Common myeloid progenitor, CD34-positive (primary cell): ENCODE data around the gene PRKCE.
A peak's percentile ranks its signal among the peaks of the same experiment; 100 is the strongest.

Source experiments
- CTCF ChIA-PET: fragments of 350-600 bp; sonication (Branson Sonifier 250); formaldehyde crosslinking; loops from one replicate; lab custom pipeline; 2021; ENCODE audit warnings: antibody characterized with exemption; lab: Charles Lee
- POLR2A ChIA-PET: fragments of 350-600 bp; sonication (Branson Sonifier 250); formaldehyde crosslinking; loops from one replicate; lab custom pipeline; 2021; ENCODE audit warnings: antibody characterized with exemption; lab: Charles Lee
- DNase-seq, 3 donors: peaks; one replicate each; pipeline versions ENCODE4 v3.0.0 to v3.0.0-alpha.2; 2013
- H3K27ac ChIP-seq, 2 experiments: 1 replicate in 1 of 2; 2 replicates in 1 of 2; pipeline ENCODE4 v1.7.0; 2013; ENCODE audit warnings: inconsistent platforms in 2 of 2, low read length in 2 of 2, mild to moderate bottlenecking in 2 of 2, low read depth in 1 of 2, moderate library complexity in 1 of 2; ENCODE audit not compliant: severe bottlenecking in 2 of 2, insufficient read depth in 1 of 2, poor library complexity in 1 of 2
- H3K27me3 ChIP-seq, 5 experiments: replicated peaks in 2 of 5; 1 replicate in 3 of 5; 2 replicates in 2 of 5; pipeline versions ENCODE4 v1.6.1 to v1.7.0; 2013; ENCODE audit warnings: low read length in 4 of 5, mild to moderate bottlenecking in 2 of 5, moderate library complexity in 2 of 5, inconsistent platforms in 1 of 5; ENCODE audit not compliant: insufficient read depth in 5 of 5, control insufficient read depth in 4 of 5
- H3K36me3 ChIP-seq, 4 experiments: 1 replicate in 2 of 4; 2 replicates in 2 of 4; pipeline versions ENCODE4 v1.6.1 to v1.7.0; 2013; ENCODE audit warnings: low read length in 3 of 4, control low read depth in 1 of 4, mild to moderate bottlenecking in 1 of 4; ENCODE audit not compliant: control insufficient read depth in 4 of 4, insufficient read depth in 4 of 4
- H3K4me1 ChIP-seq, 4 experiments: 1 replicate in 3 of 4; 2 replicates in 1 of 4; pipeline versions ENCODE4 v1.6.1 to v1.7.1; 2013; ENCODE audit warnings: low read length in 3 of 4, mild to moderate bottlenecking in 3 of 4, control low read depth in 1 of 4, inconsistent platforms in 1 of 4, moderate library complexity in 1 of 4; ENCODE audit not compliant: control insufficient read depth in 4 of 4, insufficient read depth in 4 of 4; ENCODE audit errors: control extremely low read depth in 1 of 4
- H3K4me3 ChIP-seq, 7 experiments: 1 replicate in 4 of 7; 2 replicates in 3 of 7; pipeline versions ENCODE4 v1.5.1 to v1.7.0; 2013; ENCODE audit warnings: mild to moderate bottlenecking in 7 of 7, low read length in 6 of 7, moderate library complexity in 6 of 7, inconsistent platforms in 2 of 7, low read depth in 2 of 7, control low read depth in 1 of 7; ENCODE audit not compliant: insufficient read depth in 4 of 7, control insufficient read depth in 1 of 7; ENCODE audit errors: extremely low read depth in 1 of 7
- H3K9me3 ChIP-seq, 5 experiments: 1 replicate in 4 of 5; 2 replicates in 1 of 5; pipeline versions ENCODE4 v1.6.1 to v1.7.1; 2013; ENCODE audit warnings: low read length in 4 of 5, mild to moderate bottlenecking in 2 of 5, inconsistent platforms in 1 of 5, low read depth in 1 of 5, moderate library complexity in 1 of 5; ENCODE audit not compliant: control insufficient read depth in 4 of 5, insufficient read depth in 2 of 5; ENCODE audit errors: control extremely low read depth in 1 of 5
- WGBS: methylation state at CpG from one replicate; pipeline ENCODE4 v1.1.5; 2013; ENCODE audit not compliant: insufficient coverage; 5-methylcytosine and 5-hydroxymethylcytosine counted together

Gene PRKCE

GRCh38 chr2:46119453-46119852 lies 468.0 kb downstream of the PRKCE start:
- H3K27me3 ChIP-seq = no peaks in the 10 kb centered on the region
- peaks cover 0 to 12% (median 0%) of the 10 kb centered on the region in 4 experiments for H3K4me1 ChIP-seq
- H3K36me3 ChIP-seq = no peaks in the 10 kb centered on the region
- ChIA-PET CTCF (no interaction called here), POLR2A (interaction anchor here (0.5 kb wide), 1 partner anchor 25 kb away, joined by 12 read pairs; no protein-coding TSS in a partner anchor)
- no peak for DNase-seq
- H3K9me3 ChIP-seq = no peaks in the 10 kb centered on the region
- no CpG with 5 or more reads among the region's 5 CpGs for WGBS
- no peak overlapping the region for H3K4me3 ChIP-seq
- H3K27ac ChIP-seq = no peak overlapping the region

- Histone ChIP-seq H3K27me3 (no peaks in the 10 kb centered on the region), H3K36me3 (no peaks in the 10 kb centered on the region), H3K27ac (no peak overlapping the region), H3K4me1 (peaks cover 0 to 12% (median 0%) of the 10 kb centered on the region in 4 experiments), H3K4me3 (no peak overlapping the region), H3K9me3 (no peaks in the 10 kb centered on the region)
- WGBS = 80% methylated on average over 4 of the region's 5 CpGs
- ChIA-PET POLR2A (interaction anchor here (0.6 kb wide), 1 partner anchor 1802 kb away, joined by 3 read pairs; no protein-coding TSS in a partner anchor), CTCF (no interaction called here)
- no peak for DNase-seq
Observed at GRCh38 chr2:46120792-46121555, 469.5 kb downstream of the PRKCE start.

GRCh38 chr2:46122318-46122976 lies 471.0 kb downstream of the PRKCE start:
- POLR2A ChIA-PET = no interaction called here
- Histone ChIP-seq H3K4me1 (peaks cover 0 to 12% (median 0%) of the 10 kb centered on the region in 4 experiments), H3K36me3 (no peaks in the 10 kb centered on the region), H3K9me3 (no peaks in the 10 kb centered on the region), H3K4me3 (no peak overlapping the region), H3K27ac (no peak overlapping the region), H3K27me3 (no peaks in the 10 kb centered on the region)
- CTCF ChIA-PET = no interaction called here
- peak in 1 of 3 donors; percentile 14 for DNase-seq
- 89% methylated on average over 3 of the region's 5 CpGs for WGBS

- Histone ChIP-seq H3K36me3 (no peaks in the 10 kb centered on the region), H3K4me3 (no peak overlapping the region), H3K9me3 (no peaks in the 10 kb centered on the region), H3K4me1 (peaks cover 0 to 12% (median 0%) of the 10 kb centered on the region in 4 experiments), H3K27me3 (no peaks in the 10 kb centered on the region), H3K27ac (no peak overlapping the region)
- ChIA-PET CTCF (no interaction called here), POLR2A (no interaction called here)
- DNase-seq = peak; percentile 19 to 57 (median 44)
Observed at GRCh38 chr2:46123013-46123412, 471.5 kb downstream of the PRKCE start.

DNA sequence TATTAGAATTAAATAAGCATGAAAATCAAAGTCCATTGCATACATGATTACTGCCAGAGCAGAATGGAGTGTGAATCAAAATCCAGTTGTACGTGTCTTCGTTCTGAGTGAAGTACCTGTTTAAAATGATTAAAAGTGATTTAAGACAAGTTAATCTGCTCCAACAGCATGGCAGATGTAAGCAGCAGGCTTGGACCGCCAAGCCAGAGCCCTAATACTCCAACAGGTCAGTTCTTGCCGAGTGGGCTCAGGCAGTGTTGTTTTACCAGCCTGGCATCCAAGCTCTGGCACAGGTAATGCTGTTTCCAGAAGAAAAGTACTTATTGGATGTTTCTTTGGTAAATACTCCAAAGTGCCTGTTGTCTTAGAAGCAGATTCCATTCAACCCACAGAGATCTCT lies 474.3 kb downstream of the PRKCE start:
- ChIA-PET CTCF (no interaction called here), POLR2A (no interaction called here)
- Histone ChIP-seq H3K9me3 (no peaks in the 10 kb centered on the region), H3K36me3 (no peaks in the 10 kb centered on the region), H3K4me1 (peaks cover 0 to 12% (median 0%) of the 10 kb centered on the region in 4 experiments), H3K4me3 (no peak overlapping the region), H3K27ac (no peak overlapping the region), H3K27me3 (no peaks in the 10 kb centered on the region)
- WGBS = 100% methylated on average over 4 of the region's 4 CpGs
- no peak for DNase-seq

- Histone ChIP-seq H3K9me3 (no peaks in the 10 kb centered on the region), H3K36me3 (no peaks in the 10 kb centered on the region), H3K4me1 (peaks cover 0 to 12% (median 0%) of the 10 kb centered on the region in 4 experiments), H3K27me3 (no peaks in the 10 kb centered on the region), H3K27ac (no peak overlapping the region), H3K4me3 (no peak overlapping the region)
- ChIA-PET CTCF (no interaction called here), POLR2A (no interaction called here)
- WGBS = 98% methylated on average over 4 of the region's 4 CpGs
- DNase-seq = no peak
Observed at GRCh38 chr2:46126571-46126970, 475.1 kb downstream of the PRKCE start.

DNA sequence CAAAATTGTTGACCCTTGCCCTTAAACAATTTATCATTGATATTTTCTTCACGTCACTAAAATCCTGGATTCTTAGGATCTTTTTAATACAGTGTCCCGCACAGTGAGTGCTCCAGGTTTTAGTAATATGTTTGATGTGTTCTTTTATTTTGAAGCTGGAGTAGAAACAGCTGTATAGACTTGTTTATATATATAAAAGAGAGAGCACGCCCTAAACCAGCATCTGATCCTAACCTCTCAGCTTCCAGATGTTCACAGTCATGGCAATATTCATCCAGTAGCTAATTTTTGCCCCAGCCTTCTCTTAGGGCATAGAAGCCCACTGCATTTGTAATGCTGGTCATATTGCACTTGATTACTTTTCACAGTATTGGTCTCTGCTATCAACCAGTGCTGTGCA lies 475.7 kb downstream of the PRKCE start:
- Histone ChIP-seq H3K4me1 (peaks cover 0 to 12% (median 0%) of the 10 kb centered on the region in 4 experiments), H3K4me3 (no peak overlapping the region), H3K36me3 (no peaks in the 10 kb centered on the region), H3K9me3 (no peaks in the 10 kb centered on the region), H3K27me3 (no peaks in the 10 kb centered on the region), H3K27ac (no peak overlapping the region)
- ChIA-PET POLR2A (no interaction called here), CTCF (no interaction called here)
- DNase-seq = no peak
- 100% methylated on average over 1 of the region's 3 CpGs for WGBS
